Stimulated activated effector memory CD8-positive, alpha-beta T cell treated with anti-CD3 and anti-CD28 coated beads, Interleukin-12 subunit alpha, Interleukin-12 subunit beta, amount 100 ng/mL, for 72 hours (primary cell): Measurements from ENCODE around the gene MPHOSPH9.

Experiments used
- ATAC-seq: fragments of 150-1000 bp; cut with Tn5 transposase; 2 replicates; pipeline ENCODE4 v1.10.0; 2021
- DNase-seq, 2 donors: peaks; one replicate each; pipeline ENCODE4 v3.0.0; 2021 to 2022; ENCODE audit warnings: low spot score in 2 of 2
- H3K27ac Mint-ChIP-seq: one replicate; pipeline ENCODE4 v1.8.0; 2022; ENCODE audit warnings: mild to moderate bottlenecking, mixed read lengths
- H3K36me3 Mint-ChIP-seq: one replicate; pipeline ENCODE4 v1.8.0; 2022; ENCODE audit warnings: mild to moderate bottlenecking, mixed read lengths
- H3K4me1 Mint-ChIP-seq: one replicate; pipeline ENCODE4 v1.8.0; 2022; ENCODE audit warnings: mixed read lengths
- H3K4me3 Mint-ChIP-seq: one replicate; pipeline ENCODE4 v1.8.0; 2022; ENCODE audit warnings: mild to moderate bottlenecking, mixed read lengths
- H3K9me3 Mint-ChIP-seq: one replicate; pipeline ENCODE4 v1.8.0; 2022; ENCODE audit warnings: mixed read lengths

The MPHOSPH9 gene

DNA sequence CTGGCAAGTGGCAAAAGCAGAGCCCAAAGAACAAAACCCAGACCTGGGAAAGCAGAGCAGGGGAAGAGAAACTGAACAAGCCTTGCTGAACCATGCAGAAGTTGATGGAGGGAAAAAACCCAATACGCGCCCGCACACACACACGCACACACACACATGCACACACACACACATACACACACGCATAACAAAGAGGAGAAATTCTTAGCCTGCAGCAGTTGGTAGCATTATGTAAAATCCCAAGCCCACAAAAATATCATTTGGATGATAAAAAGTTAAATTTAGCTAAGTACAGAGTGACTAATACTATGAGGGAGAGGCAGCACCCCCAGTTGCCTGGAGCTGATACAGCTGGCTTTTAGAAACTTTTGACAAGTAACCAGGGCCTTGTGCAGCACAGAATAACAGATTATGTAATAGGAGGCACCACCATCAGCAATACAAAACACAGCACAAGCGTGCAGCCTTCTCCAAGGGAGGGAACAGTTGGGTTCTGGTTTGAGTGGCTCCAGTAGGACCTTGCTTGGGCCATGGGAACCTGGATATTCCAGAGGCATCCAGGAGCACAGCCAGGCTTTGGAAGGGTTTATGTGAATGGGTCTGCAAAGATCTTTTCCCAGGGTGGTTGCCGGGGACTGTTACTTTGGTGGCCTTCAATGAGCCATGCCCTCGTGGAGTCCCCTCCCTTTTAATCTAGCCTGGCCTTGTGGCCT lies 117.4 kb downstream of the MPHOSPH9 start:
- no peak overlapping the region for H3K4me3 Mint-ChIP-seq
- no peaks in the 10 kb centered on the region for H3K9me3 Mint-ChIP-seq
- peaks cover 15% of the 10 kb centered on the region for H3K4me1 Mint-ChIP-seq
- H3K27ac Mint-ChIP-seq = no peak overlapping the region
- no peak for DNase-seq
- ATAC-seq = no peak
- no peaks in the 10 kb centered on the region for H3K36me3 Mint-ChIP-seq

DNA sequence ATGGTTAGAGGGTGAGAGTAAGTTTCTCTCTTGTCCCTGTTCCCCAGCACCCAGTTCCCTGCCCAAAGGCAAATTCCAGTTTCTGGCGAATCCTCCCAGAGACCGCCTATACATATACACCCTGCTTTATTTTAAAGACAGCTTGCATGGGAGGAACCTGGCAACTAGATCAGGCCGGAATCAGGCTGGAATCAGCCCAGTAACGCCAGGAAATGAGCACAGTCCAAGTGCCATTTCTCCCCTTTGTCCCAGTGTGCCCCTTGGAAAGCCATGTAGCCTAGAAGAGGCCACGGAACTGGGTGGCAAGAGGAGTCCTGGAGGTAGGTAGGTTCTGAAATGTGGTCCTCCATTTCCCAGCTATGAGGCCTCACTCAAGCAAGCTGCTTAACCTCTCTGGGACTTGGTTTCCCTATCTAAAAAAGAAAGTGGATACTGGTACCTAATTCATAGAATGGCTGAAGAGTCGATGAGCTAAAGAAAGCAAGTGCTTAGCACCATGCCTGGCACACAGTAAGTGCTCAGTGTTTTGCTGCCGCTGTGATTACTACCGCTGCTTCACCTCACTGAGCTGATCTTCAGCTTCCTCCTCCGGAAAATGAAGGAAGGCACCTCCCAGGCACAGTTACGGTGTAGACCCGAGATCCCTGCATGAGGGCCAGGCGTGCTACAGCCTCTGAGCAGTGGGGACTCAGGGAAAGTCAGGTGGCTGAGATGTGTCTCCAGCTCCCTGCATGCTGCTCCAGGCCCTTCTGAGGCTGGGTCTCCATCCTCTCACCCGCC lies 118.4 kb downstream of the MPHOSPH9 start:
- Mint-ChIP-seq H3K4me3 (no peak overlapping the region), H3K9me3 (no peaks in the 10 kb centered on the region), H3K4me1 (peaks cover 12% of the 10 kb centered on the region), H3K36me3 (no peaks in the 10 kb centered on the region), H3K27ac (no peak overlapping the region)
- ATAC-seq (no peak), DNase-seq (no peak)

GRCh38 chr12:123113026-123113425 lies 119.9 kb downstream of the MPHOSPH9 start:
- no peak overlapping the region for H3K27ac Mint-ChIP-seq
- H3K9me3 Mint-ChIP-seq = no peaks in the 10 kb centered on the region
- DNase-seq (no peak), ATAC-seq (no peak)
- H3K4me1 Mint-ChIP-seq = peaks cover 13% of the 10 kb centered on the region
- no peak overlapping the region for H3K4me3 Mint-ChIP-seq
- H3K36me3 Mint-ChIP-seq = no peaks in the 10 kb centered on the region

- Mint-ChIP-seq H3K9me3 (no peaks in the 10 kb centered on the region), H3K36me3 (peaks cover 5% of the 10 kb centered on the region), H3K4me3 (peak overlapping the region; percentile 18), H3K4me1 (peaks cover 27% of the 10 kb centered on the region), H3K27ac (no peak overlapping the region)
- DNase-seq (peak in 1 of 2 donors; percentile 56), ATAC-seq (peak; percentile 67)
These were observed 121.3 kb downstream of the MPHOSPH9 start for GRCh38 chr12:123111498-123112165.

DNA sequence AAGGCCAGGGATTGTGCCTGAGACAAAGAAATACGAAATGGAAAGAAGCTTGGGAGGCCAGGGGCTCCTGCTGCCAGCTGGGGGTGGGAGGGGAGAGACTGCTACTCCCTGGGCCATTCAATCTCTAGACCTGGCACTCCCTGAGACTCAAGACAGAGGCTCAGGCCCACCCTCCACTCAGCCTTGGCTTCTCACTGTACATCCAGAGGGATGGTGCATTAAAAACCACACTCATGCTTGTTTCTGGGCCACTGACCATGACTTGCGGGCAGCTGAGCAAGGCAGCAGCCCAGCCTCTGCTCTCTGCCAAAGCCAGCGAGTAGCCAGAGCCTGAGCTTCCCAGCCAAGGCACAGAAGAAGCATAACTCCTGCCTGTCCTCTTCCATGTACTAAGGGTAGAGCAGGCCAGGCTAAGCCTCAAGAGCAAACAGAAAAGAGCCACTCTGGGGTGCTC lies 123.6 kb downstream of the MPHOSPH9 start:
- Mint-ChIP-seq H3K4me3 (no peak overlapping the region), H3K27ac (no peak overlapping the region), H3K4me1 (peaks cover 39% of the 10 kb centered on the region), H3K9me3 (no peaks in the 10 kb centered on the region), H3K36me3 (peaks cover 5% of the 10 kb centered on the region)
- ATAC-seq (no peak), DNase-seq (no peak)

DNA sequence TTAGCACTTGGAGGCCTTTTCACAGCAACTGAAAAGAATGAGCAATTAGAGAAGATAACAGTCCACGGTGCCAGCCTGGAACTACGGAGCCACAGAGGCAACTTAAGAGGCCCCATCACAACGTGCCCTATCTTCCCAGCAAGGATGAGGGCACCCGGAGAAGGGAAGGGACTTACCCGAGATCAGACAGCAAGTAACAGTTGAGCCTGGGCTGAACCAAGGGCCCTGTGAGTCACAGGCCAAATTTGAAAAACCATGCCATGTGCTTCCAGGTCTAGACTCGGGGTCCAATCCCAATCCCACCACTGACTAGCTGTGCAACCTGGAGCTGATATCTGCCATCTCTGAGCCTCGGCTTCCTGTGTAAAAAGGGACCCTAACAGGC lies 124.3 kb downstream of the MPHOSPH9 start:
- ATAC-seq (no peak), DNase-seq (no peak)
- Mint-ChIP-seq H3K9me3 (no peaks in the 10 kb centered on the region), H3K36me3 (peaks cover 5% of the 10 kb centered on the region), H3K4me3 (no peak overlapping the region), H3K4me1 (peaks cover 39% of the 10 kb centered on the region), H3K27ac (peak overlapping the region; percentile 96)

DNA sequence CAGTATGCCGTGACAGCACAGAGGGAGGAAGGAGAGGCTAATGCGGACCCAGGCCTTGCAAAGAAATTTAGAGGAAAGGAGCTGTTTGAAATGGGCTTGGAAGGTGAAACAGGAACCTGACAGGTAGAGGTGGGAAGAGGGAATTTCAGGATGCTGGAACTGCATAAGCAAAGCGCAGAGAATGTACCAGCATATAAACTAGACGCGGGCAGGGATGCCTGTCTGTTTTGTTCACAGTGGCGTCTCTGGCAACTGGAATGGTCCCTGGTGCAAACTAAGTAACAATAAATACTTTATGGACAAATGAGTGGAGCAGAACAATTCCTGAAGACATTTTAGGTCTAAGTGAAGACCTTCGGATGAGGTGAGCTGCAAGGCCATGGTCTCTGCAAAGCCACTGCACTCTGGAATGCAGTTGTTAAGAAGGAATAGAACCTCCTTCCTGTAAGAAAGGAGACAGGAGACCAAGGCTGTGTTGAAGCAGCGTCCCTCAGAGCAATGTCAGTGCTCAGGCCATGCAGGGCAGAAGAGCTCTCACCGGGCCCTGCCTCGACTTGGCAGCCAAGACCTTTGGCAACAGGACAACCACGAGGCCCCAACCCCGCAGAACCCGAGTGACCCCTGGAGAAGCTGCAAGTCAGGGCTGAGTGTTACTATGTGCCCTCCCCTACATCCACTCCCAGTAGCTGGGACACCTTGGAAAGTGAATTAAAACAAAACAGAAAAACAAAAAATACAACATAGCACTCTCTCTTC lies 124.8 kb downstream of the MPHOSPH9 start:
- H3K4me1 Mint-ChIP-seq = peaks cover 39% of the 10 kb centered on the region
- peak overlapping the region; percentile 44 for H3K4me3 Mint-ChIP-seq

GRCh38 chr12:123106640-123107359 lies 126.1 kb downstream of the MPHOSPH9 start:
- H3K4me1 Mint-ChIP-seq = peaks cover 34% of the 10 kb centered on the region
- DNase-seq (peak; percentile 30 to 70), ATAC-seq (peak; percentile 91)
- peaks cover 5% of the 10 kb centered on the region for H3K36me3 Mint-ChIP-seq
- no peaks in the 10 kb centered on the region for H3K9me3 Mint-ChIP-seq
- peak overlapping the region; percentile 96 for H3K27ac Mint-ChIP-seq
- peak overlapping the region; percentile 44 for H3K4me3 Mint-ChIP-seq

More for the DNA sequence above, 124.8 kb downstream of the MPHOSPH9 start:
- ATAC-seq (no peak), DNase-seq (no peak)
- H3K36me3 Mint-ChIP-seq = peaks cover 5% of the 10 kb centered on the region
- H3K27ac Mint-ChIP-seq = peak overlapping the region; percentile 96
- no peaks in the 10 kb centered on the region for H3K9me3 Mint-ChIP-seq

GRCh38 chr12:123105211-123105826 lies 127.6 kb downstream of the MPHOSPH9 start:
- no peaks in the 10 kb centered on the region for H3K9me3 Mint-ChIP-seq
- peaks cover 5% of the 10 kb centered on the region for H3K36me3 Mint-ChIP-seq
- DNase-seq (no peak), ATAC-seq (no peak)
- H3K27ac Mint-ChIP-seq = peak overlapping the region; percentile 96
- peaks cover 26% of the 10 kb centered on the region for H3K4me1 Mint-ChIP-seq
- no peak overlapping the region for H3K4me3 Mint-ChIP-seq

DNA sequence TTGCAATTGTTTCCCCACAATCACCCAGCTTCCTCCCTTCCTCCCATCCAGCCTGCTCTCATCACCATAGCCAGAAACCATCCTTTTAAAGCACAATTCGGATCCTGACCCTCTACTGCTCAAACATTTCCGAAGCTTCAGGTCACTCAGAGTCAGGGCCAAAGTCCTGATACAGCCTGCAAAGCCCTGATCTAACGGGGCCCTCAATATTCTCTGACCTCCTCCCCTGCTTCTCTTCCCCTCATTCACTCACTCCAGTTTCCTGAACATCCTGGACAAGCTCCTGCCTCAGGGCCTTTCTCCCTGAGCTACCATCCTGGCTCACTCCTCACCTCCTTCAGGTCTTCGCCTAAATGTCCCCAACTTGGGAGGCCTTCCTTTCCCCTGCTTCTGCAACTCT lies 128.1 kb downstream of the MPHOSPH9 start:
- DNase-seq = no peak
- peaks cover 26% of the 10 kb centered on the region for H3K4me1 Mint-ChIP-seq
- H3K4me3 Mint-ChIP-seq = no peak overlapping the region
- no peak for ATAC-seq
- H3K27ac Mint-ChIP-seq = peak overlapping the region; percentile 96
- H3K9me3 Mint-ChIP-seq = no peaks in the 10 kb centered on the region
- peaks cover 5% of the 10 kb centered on the region for H3K36me3 Mint-ChIP-seq
